Measurements from ENCODE around the gene TMEM183A.

TMEM183A gene

DNA sequence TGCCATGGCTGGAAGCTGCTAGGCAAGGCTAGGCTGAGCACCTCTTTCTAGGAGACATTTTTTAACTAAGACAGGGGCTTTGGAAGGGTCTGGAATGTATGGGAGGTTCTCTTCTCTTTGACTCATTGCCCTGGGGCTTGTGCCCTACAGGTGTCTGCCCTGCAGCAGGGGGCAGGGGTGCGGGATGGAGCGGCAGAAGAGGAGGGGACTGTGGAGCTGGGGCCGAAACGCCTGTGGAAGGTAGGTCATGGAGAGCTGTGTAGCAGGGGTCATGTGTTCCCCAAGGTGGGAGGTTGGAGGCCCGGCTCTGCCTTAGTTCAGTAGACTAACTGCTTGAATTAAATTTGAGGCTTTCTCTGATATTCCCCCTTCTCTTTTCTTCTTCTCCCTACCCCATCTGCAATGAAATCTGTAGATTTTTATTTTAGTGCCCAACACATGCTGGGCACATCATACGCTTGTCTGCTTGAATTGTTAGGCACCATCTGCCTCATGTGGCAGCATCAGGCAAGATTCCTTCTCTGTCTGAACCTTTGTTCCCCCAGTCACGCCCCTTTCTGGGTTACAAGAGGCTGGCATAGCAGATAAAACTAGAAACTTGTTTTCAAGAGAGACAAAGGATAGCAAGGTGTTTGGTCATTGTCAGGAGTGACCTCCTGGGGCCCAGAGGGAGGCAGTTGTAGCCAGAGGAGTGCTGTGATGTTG lies 37.5 kb downstream of the TMEM183A start:
- ChIA-PET CTCF (interaction anchor here (0.6 kb wide), 1 partner anchor 96 kb away, joined by 3 read pairs; no protein-coding TSS in a partner anchor), POLR2A (no interaction called here)

DNA sequence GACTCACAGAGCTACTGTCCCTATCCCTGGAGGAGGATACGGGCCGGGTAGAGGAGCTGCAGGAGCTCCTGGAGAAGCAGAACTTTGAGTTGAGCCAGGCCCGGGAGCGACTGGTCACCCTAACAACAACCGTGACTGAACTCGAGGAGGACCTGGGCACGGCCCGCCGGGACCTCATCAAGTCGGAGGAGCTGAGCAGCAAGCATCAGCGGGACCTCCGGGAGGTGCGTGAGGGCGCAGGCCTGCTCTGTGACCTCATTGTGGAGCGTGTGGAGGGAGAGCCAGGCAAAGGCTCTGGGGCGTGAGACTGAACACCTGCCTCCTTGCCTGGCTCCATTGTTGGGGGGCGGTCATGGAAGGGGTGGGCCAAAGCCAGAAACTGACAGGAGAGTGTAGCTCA lies 38.2 kb downstream of the TMEM183A start:
- ChIA-PET CTCF (interaction anchor here (0.6 to 2.2 kb wide), 4 partner anchors 9 to 222 kb away, joined by 3 to 6 read pairs (median 4); no protein-coding TSS in a partner anchor), POLR2A (no interaction called here)
- no peak for DNase-seq (ENCODE audit: extremely low spot score)
- TF ChIP-seq, protein P1, sequence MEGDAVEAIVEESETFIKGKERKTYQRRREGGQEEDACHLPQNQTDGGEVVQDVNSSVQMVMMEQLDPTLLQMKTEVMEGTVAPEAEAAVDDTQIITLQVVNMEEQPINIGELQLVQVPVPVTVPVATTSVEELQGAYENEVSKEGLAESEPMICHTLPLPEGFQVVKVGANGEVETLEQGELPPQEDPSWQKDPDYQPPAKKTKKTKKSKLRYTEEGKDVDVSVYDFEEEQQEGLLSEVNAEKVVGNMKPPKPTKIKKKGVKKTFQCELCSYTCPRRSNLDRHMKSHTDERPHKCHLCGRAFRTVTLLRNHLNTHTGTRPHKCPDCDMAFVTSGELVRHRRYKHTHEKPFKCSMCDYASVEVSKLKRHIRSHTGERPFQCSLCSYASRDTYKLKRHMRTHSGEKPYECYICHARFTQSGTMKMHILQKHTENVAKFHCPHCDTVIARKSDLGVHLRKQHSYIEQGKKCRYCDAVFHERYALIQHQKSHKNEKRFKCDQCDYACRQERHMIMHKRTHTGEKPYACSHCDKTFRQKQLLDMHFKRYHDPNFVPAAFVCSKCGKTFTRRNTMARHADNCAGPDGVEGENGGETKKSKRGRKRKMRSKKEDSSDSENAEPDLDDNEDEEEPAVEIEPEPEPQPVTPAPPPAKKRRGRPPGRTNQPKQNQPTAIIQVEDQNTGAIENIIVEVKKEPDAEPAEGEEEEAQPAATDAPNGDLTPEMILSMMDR (IDR thresholded peaks at IDR 0.05; ENCODE audit: control extremely low read depth, extremely low read depth, low read depth, missing control alignments): no peak

More for the DNA sequence above, 37.5 kb downstream of the TMEM183A start:
- DNase-seq (ENCODE audit: extremely low spot score): no peak
- TF ChIP-seq, protein P1 (IDR thresholded peaks at IDR 0.05; ENCODE audit: control extremely low read depth, extremely low read depth, low read depth, missing control alignments): no peak

DNA sequence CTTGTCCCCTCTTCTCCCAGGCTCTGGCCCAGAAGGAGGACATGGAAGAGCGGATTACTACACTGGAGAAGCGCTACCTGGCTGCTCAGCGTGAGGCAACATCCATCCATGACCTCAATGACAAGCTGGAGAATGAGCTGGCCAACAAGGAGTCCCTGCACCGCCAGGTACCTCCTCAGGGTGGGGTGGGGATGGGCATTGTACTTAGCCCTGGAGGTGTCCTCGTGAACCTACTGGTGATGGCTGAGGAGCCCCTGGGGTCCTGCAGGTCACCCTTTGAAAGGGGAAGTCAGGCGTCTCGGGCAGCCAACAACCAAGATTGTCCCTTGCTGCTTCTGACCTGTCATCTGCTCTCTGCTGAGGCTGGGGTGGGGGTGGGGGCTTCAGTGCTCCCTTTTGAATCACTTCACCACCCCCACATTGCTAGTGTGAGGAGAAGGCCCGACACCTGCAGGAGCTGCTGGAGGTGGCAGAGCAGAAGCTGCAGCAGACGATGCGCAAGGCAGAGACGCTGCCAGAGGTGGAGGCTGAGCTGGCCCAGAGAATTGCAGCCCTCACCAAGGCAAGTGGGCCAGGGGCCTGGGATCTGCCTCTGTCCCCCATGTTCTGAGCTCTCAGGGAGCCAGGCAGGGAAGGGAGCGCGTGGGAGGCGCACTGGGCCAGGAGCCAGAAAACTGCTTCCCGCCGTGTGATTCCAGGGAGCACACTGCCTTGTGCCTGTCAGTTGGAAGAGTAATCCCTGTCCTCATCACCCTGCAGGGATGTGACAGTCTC lies 38.8 kb downstream of the TMEM183A start:
- POLR2A ChIA-PET: no interaction called here
- no peak for DNase-seq (ENCODE audit: extremely low spot score)
- CTCF ChIA-PET: interaction anchor here (0.8 to 2.2 kb wide), 3 partner anchors 10 to 222 kb away, joined by 3 to 6 read pairs (median 4); no protein-coding TSS in a partner anchor
- TF ChIP-seq, protein P1 (IDR thresholded peaks at IDR 0.05; ENCODE audit: control extremely low read depth, extremely low read depth, low read depth, missing control alignments): no peak

DNA sequence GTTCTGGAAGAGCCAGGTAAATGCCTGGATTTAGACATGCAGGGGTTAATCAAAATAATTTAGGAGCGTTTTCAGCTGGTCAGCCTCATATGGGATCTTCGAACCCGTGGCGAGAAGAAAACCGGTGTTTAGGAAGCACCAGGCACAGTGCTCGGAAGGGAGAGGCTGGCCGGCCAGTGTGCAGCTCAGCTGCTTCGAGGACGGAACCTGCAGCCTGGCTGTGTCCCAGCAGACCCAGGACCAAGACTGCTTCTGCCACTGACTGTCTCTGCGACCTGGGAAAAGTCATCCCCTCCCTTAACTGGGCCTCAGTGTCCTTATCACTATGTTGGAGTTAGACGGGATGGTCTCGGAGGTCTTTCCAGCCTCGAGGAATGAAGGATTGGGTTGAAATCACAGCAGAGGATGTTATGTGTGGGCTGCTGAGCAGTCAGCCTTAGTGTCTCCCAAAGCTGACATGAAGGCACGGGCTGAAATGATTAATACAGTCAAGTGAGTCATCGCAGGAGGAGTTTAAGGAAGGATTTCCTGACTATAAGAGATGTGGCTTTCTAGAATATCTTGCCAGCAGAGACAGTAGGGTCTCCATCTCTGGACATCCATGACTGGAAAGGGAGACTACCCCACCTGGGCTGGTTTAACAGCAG lies 39.9 kb downstream of the TMEM183A start:
- DNase-seq (ENCODE audit: extremely low spot score): no peak
- CTCF ChIA-PET: interaction anchor here (0.7 to 9.2 kb wide), 5 partner anchors 6 to 221 kb away, joined by 3 to 77 read pairs (median 4); no protein-coding TSS in a partner anchor

DNA sequence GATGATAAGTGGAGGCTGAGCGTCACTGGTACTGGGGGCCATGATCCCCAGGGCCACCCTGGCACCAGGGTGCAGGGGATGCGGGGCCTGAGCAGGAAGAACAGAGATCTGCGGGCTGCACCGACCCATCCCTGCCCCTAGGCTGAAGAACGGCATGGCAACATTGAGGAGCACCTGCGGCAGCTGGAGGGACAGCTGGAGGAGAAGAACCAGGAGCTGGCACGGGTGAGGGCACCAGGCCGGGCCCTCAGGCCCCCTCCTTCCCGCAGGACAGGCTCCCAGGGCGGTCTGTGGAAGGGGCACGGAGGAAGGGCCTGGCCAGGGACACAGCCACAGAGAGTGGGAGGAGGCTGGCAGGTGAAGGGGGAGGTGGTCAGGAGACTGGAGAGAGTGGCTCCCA lies 40.9 kb downstream of the TMEM183A start:
- DNase-seq (ENCODE audit: extremely low spot score): no peak
- ChIA-PET POLR2A (no interaction called here), CTCF (interaction anchor here (1.2 to 9.2 kb wide), 2 partner anchors 7 to 170 kb away, joined by 3 to 77 read pairs; no protein-coding TSS in a partner anchor)
- TF ChIP-seq, protein P1 (IDR thresholded peaks at IDR 0.05; ENCODE audit: control extremely low read depth, extremely low read depth, low read depth, missing control alignments): no peak

More for the DNA sequence above, 39.9 kb downstream of the TMEM183A start:
- POLR2A ChIA-PET: no interaction called here
- TF ChIP-seq, protein P1 (IDR thresholded peaks at IDR 0.05; ENCODE audit: control extremely low read depth, extremely low read depth, low read depth, missing control alignments): no peak

DNA sequence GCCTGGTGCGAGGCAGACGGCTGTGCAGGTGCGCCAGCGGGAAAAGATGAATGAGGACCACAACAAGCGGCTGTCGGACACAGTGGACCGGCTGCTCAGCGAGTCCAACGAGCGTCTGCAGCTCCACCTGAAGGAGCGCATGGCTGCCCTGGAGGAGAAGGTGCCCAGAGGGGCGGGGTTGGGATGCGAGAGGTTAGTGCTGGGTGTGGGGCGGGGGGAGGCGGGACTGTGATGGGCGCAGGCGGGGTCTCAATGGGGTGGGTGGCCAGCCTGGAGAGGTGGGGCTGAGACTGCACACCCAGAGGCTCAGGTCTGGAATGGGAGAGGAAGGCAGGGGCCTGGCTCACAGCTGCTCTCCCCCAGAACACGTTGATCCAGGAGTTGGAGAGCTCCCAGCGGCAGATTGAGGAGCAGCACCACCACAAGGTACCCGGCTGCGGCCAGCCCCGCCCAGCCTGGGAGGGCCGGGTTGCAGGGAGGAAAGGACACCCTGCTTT lies 41.4 kb downstream of the TMEM183A start:
- DNase-seq (ENCODE audit: extremely low spot score): no peak
- ChIA-PET CTCF (interaction anchor here (9.2 kb wide), 1 partner anchor 7 kb away, joined by 77 read pairs; no protein-coding TSS in a partner anchor), POLR2A (no interaction called here)
- TF ChIP-seq, protein P1 (IDR thresholded peaks at IDR 0.05; ENCODE audit: control extremely low read depth, extremely low read depth, low read depth, missing control alignments): no peak
